ENCODE measurements around the gene SAMD4A.

- TF ChIP-seq CTCF (IDR thresholded peaks at IDR 0.05; ENCODE audit: insufficient read depth, low read length) (no peak), POLR2AphosphoS5 (IDR thresholded peaks at IDR 0.05; ENCODE audit: low read depth) (no peak), SPI1 (IDR thresholded peaks at IDR 0.05; ENCODE audit: borderline replicate concordance, low read depth) (no peak), REST (IDR thresholded peaks at IDR 0.05; ENCODE audit: insufficient replicate concordance, low read depth) (no peak), GABPA (IDR thresholded peaks at IDR 0.05; ENCODE audit: low read depth) (no peak)
These were observed 60.3 kb downstream of the SAMD4A start for GRCh38 chr14:54627219-54627539.

Data from HL-60 (cell line).